Right lobe of liver (tissue), 6 donors: Measurements from ENCODE around the gene PRSS27. TPM values are rescaled to one million over a fixed set of nuclear protein-coding genes. Genes with fewer than 3 reads are reported as not detected.

Experiments used
- ATAC-seq, 4 donors: fragments of 200-7000 bp; cut with Tn5 transposase; one replicate each; pipeline ENCODE4 v1.9.1; 2020; ENCODE audit warnings: mild to moderate bottlenecking in 4 of 4, moderate library complexity in 4 of 4
- DNase-seq, 3 donors: peaks; one replicate each; pipeline ENCODE4 v3.0.0-alpha.2; 2020
- H3K27ac ChIP-seq, 3 donors: fragments of 200-600 bp; one replicate each; pipeline ENCODE4 v1.8.0; 2022
- H3K27me3 ChIP-seq, 2 donors: fragments of 200-600 bp; one replicate each; pipeline ENCODE4 v1.8.0; 2022
- H3K36me3 ChIP-seq, 4 donors: fragments of 200-600 bp; sonication (generic) in 1 of 4; one replicate each; pipeline versions ENCODE4 v1.5.1 to v1.8.0; 2017 to 2022; ENCODE audit warnings: control low read depth in 1 of 4
- H3K4me1 ChIP-seq, 4 donors: fragments of 200-600 bp; sonication (generic) in 1 of 4; one replicate each; pipeline versions ENCODE4 v1.5.1 to v1.8.0; 2017 to 2022; ENCODE audit warnings: control low read depth in 1 of 4
- H3K4me3 ChIP-seq, 3 donors: fragments of 200-600 bp; one replicate each; pipeline ENCODE4 v1.8.0; 2022
- H3K9me3 ChIP-seq, 4 donors: fragments of 200-600 bp; sonication (generic) in 1 of 4; one replicate each; pipeline versions ENCODE4 v1.5.1 to v1.8.0; 2017 to 2022; ENCODE audit warnings: control low read depth in 1 of 4
- POLR2A ChIP-seq: fragments of 450-650 bp; IDR thresholded peaks from one replicate; pipeline ENCODE4 v1.6.1; 2017; ENCODE audit warnings: antibody characterized with exemption, mild to moderate bottlenecking
- WGBS: methylation state at CpG from one replicate; pipeline ENCODE4 v1.1.6; 2018; ENCODE audit warnings: low coverage, low lambda C conversion rate; ENCODE audit not compliant: insufficient coverage; ENCODE audit errors: missing lambda C conversion rate; 5-methylcytosine and 5-hydroxymethylcytosine counted together
- intact Hi-C, 2 donors: fragments of 100-400 bp; cut with DNase I; formaldehyde crosslinking; loops; one replicate each; pipeline versions ENCODE4 v1.11.2 to v1.14.1; 2022
- total RNA-seq, 6 experiments: library from RNA; depleted of rRNA in 2 of 6; stranded (reverse); fragments of >200 nt in 2 of 6; fragmentation: NEBNext Ultra II Directional in 3 of 6; extraction: Animal tissue kit (Norgen Biotek cat#: 25700) in 3 of 6; gene quantifications; one replicate each; pipeline versions ENCODE4 v1.1.0 to v1.2.4, GENCODE V29; 2016 to 2023
- TF ChIP-seq, protein P1 (sequence below), 4 donors: fragments of 200-600 bp in 3 of 4; fragments of 450-650 bp in 1 of 4; IDR thresholded peaks; one replicate each; pipeline versions ENCODE4 v1.5.1 to v1.8.0; 2016 to 2022; ENCODE audit warnings: antibody characterized with exemption in 4 of 4, mild to moderate bottlenecking in 2 of 4
- donor health status: DM: no; HTN: yes; CAD: no.
- donor health status: DM: no; HTN: no; CAD: no.
- donor health status: DM: no; HTN: no; CAD: no.
- donor health status: DM: no; HTN: yes; CAD: no.
- donor health status: DM: no; HTN: yes; CAD: no.

Gene PRSS27
- total RNA-seq, 6 experiments from 2014 or later, result 0.13 to 0.98 (median 0.49) TPM; not detected in 2

DNA sequence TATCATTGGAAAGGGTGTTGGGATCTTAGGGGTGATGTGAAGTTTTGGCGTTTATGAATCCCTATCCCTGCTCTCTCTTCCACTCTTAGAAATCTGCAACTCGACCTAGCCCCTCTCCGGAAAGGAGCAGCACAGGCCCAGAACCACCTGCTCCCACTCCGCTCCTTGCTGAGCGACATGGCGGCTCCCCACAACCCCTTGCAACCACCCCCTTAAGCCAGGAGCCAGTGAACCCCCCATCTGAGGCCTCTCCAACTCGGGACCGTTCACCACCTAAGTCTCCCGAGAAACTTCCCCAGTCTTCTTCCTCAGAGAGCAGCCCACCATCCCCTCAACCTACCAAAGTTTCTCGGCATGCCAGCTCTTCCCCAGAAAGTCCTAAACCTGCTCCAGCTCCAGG lies 41.4 kb upstream of the PRSS27 start:
- 100% methylated on average over 5 of the region's 10 CpGs for WGBS
- TF ChIP-seq, protein P1, sequence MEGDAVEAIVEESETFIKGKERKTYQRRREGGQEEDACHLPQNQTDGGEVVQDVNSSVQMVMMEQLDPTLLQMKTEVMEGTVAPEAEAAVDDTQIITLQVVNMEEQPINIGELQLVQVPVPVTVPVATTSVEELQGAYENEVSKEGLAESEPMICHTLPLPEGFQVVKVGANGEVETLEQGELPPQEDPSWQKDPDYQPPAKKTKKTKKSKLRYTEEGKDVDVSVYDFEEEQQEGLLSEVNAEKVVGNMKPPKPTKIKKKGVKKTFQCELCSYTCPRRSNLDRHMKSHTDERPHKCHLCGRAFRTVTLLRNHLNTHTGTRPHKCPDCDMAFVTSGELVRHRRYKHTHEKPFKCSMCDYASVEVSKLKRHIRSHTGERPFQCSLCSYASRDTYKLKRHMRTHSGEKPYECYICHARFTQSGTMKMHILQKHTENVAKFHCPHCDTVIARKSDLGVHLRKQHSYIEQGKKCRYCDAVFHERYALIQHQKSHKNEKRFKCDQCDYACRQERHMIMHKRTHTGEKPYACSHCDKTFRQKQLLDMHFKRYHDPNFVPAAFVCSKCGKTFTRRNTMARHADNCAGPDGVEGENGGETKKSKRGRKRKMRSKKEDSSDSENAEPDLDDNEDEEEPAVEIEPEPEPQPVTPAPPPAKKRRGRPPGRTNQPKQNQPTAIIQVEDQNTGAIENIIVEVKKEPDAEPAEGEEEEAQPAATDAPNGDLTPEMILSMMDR (IDR thresholded peaks at IDR 0.05), result no peak
- no peak for TF ChIP-seq POLR2A

DNA sequence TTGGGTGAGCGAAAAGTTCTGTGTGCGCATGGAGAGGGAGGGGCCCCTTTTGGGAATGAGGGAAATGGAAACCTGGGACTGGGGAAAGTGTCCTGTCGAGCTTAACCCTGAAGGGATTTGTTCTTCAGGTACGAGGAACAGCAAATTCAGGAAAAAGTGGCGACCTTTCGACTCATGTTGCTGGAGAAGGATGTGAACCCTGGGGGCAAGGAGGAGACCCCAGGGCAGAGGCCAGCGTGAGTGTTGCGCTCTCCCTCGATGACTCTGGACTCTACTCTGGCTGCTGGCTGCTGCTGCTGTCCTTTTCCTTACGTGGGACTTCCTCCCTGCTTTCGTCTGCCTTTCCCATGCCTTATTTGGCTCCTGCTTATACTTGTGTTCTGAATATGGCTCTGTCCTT lies 37.3 kb upstream of the PRSS27 start:
- Histone ChIP-seq H3K27ac (no peak overlapping the region), H3K9me3 (no peaks in the 10 kb centered on the region), H3K36me3 (peaks cover 27 to 55% (median 42%) of the 10 kb centered on the region in 4 donors), H3K27me3 (no peaks in the 10 kb centered on the region), H3K4me3 (no peak overlapping the region), H3K4me1 (peaks cover 0 to 24% (median 4%) of the 10 kb centered on the region in 4 donors)
- TF ChIP-seq, protein P1 (IDR thresholded peaks at IDR 0.05), result no peak
- no peak for TF ChIP-seq POLR2A
- intact Hi-C loops, result no loop called here
- ATAC-seq (no peak), DNase-seq (peak in 1 of 3 donors; percentile 13)
- WGBS, result 71% methylated on average over 6 of the region's 11 CpGs

More for the DNA sequence above, 41.4 kb upstream of the PRSS27 start:
- Histone ChIP-seq H3K36me3 (peaks cover 49 to 97% (median 71%) of the 10 kb centered on the region in 4 donors), H3K4me1 (no peaks in the 10 kb centered on the region), H3K4me3 (no peak overlapping the region), H3K27me3 (no peaks in the 10 kb centered on the region), H3K9me3 (no peaks in the 10 kb centered on the region), H3K27ac (no peak overlapping the region)
- DNase-seq (no peak), ATAC-seq (no peak)
- intact Hi-C loops, result no loop called here

DNA sequence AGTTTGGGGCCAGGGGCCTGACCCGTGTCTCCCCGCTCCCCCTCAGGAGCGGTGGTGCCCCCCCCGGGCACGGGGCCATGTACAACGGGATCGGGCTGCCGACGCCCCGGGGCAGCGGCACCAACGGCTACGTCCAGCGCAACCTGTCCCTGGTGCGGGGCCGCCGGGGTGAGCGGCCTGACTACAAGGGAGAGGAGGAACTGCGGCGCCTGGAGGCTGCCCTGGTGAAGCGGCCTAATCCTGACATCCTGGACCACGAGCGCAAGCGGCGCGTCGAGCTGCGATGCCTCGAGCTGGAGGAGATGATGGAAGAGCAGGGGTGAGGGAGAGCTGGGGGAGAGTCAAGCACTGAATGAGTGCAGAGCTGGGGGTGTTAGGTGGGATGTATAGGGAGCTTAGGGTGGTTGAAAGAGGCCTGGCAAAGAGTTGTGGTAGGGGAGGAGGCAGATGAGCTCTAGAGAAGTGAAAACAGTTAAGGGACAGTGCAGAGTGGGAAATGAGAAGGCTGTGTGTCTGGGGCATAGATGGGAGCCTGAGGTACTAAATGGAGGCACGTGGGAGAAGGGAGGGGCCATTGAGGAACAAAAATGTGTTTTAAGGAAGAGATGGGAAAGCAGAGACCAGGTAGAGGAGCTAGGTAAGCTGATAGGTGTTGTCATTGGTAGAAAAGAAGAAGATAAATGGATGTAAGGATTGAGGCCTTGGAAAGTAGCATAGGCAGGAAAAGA lies 36.4 kb upstream of the PRSS27 start:
- Histone ChIP-seq H3K4me3 (no peak overlapping the region), H3K27ac (no peak overlapping the region), H3K4me1 (peaks cover 0 to 28% (median 9%) of the 10 kb centered on the region in 4 donors), H3K9me3 (no peaks in the 10 kb centered on the region), H3K36me3 (peaks cover 20 to 46% (median 34%) of the 10 kb centered on the region in 4 donors), H3K27me3 (no peaks in the 10 kb centered on the region)
- DNase-seq (peak in 2 of 3 donors; percentile 42 to 50), ATAC-seq (no peak)
- TF ChIP-seq, protein P1 (IDR thresholded peaks at IDR 0.05), result no peak
- no peak for TF ChIP-seq POLR2A
- intact Hi-C loops, result no loop called here
- 91% methylated on average over 12 of the region's 30 CpGs for WGBS

DNA sequence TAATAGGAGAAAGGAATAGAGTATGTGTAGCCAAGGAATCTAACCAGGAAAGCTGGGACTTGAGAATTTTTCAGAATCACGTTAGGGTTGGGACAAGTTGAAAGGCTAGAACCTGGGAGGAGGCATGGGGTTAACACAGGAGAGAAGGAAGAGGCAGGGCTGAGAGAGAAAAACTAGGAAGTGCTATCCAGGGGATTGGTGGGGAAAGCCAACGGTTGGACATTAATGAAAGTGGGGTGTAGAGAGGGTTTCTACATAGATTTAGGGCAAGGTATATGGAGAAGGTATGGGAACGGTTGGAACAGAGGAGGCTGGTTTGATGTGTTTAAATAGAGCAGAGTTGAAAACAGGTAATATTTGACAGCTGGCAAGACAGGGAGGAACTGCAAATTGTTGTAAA lies 35.1 kb upstream of the PRSS27 start:
- no peaks in the 10 kb centered on the region for H3K27me3 ChIP-seq
- no peak overlapping the region for H3K27ac ChIP-seq
- no peak for TF ChIP-seq POLR2A
- TF ChIP-seq, protein P1 (IDR thresholded peaks at IDR 0.05), result no peak
- whole genome bisulfite sequencing, result 10% methylated on average over 3 of the region's 3 CpGs
- H3K9me3 ChIP-seq, result no peaks in the 10 kb centered on the region
- intact Hi-C loops, result no loop called here
- ATAC-seq (no peak), DNase-seq (no peak)
- peaks cover 0 to 32% (median 10%) of the 10 kb centered on the region in 4 donors for H3K4me1 ChIP-seq
- H3K36me3 ChIP-seq, result peaks cover 10 to 33% (median 25%) of the 10 kb centered on the region in 4 donors
- peak overlapping the region in 1 of 3 donors; percentile 75 for H3K4me3 ChIP-seq
